ENCODE measurements around the gene GNE. TPM values are rescaled to one million over a fixed set of nuclear protein-coding genes. Genes with fewer than 3 reads are reported as not detected.

GNE gene
- total and polyA plus RNA-seq, 4 donors = 22.4 to 30.7 (median 25.6) TPM

GRCh38 chr9:36169166-36169565 is 89.1 kb downstream of the GNE start, which contains the start of gene CCIN:
CCIN (plus strand) TSS chr9:36169388; CDS start chr9:36169503, 115 bp downstream.
- Histone ChIP-seq H3K27ac (ENCODE audit: low read depth, low read length) (no peak within 1 kb of the TSS), H3K36me3 (ENCODE audit: control insufficient read depth, insufficient read depth, low read length) (no peaks in the 10 kb centered on the region), H3K9me3 (ENCODE audit: control insufficient read depth, insufficient read depth, low read length) (no peaks in the 10 kb centered on the region), H3K4me1 (ENCODE audit: control insufficient read depth, insufficient read depth, low read length) (peaks cover 27% of the 10 kb centered on the region), H3K4me3 (ENCODE audit: low read depth, low read length) (no peak within 1 kb of the TSS), H3K27me3 (ENCODE audit: control insufficient read depth, insufficient read depth, low read length) (no peaks in the 10 kb centered on the region)
- WGBS (ENCODE audit: insufficient coverage) = 85% methylated on average over 6 of the region's 6 CpGs
- DNase-seq (ENCODE audit: low read depth in 4 of 6, low spot score in 6 of 6) = no peak

GRCh38 chr9:36166168-36166927 is 91.9 kb downstream of the GNE start:
- Histone ChIP-seq H3K27me3 (ENCODE audit: control insufficient read depth, insufficient read depth, low read length) (no peaks in the 10 kb centered on the region), H3K27ac (ENCODE audit: low read depth, low read length) (peak overlapping the region; percentile 71), H3K9me3 (ENCODE audit: control insufficient read depth, insufficient read depth, low read length) (no peaks in the 10 kb centered on the region), H3K4me3 (ENCODE audit: low read depth, low read length) (peak overlapping the region; percentile 68), H3K4me1 (ENCODE audit: control insufficient read depth, insufficient read depth, low read length) (peaks cover 45% of the 10 kb centered on the region), H3K36me3 (ENCODE audit: control insufficient read depth, insufficient read depth, low read length) (no peaks in the 10 kb centered on the region)
- peak in 3 of 6 donors; percentile 63 to 90 (median 85) for DNase-seq (ENCODE audit: low read depth in 4 of 6, low spot score in 6 of 6)
- 3% methylated on average over 40 of the region's 58 CpGs for WGBS (ENCODE audit: insufficient coverage)

- no peak overlapping the region for H3K4me3 ChIP-seq (ENCODE audit: low read depth, low read length)
- no peaks in the 10 kb centered on the region for H3K9me3 ChIP-seq (ENCODE audit: control insufficient read depth, insufficient read depth, low read length)
- no peak overlapping the region for H3K27ac ChIP-seq (ENCODE audit: low read depth, low read length)
- no peaks in the 10 kb centered on the region for H3K36me3 ChIP-seq (ENCODE audit: control insufficient read depth, insufficient read depth, low read length)
- DNase-seq (ENCODE audit: low read depth in 4 of 6, low spot score in 6 of 6) = peak in 1 of 6 donors; percentile 22
- H3K27me3 ChIP-seq (ENCODE audit: control insufficient read depth, insufficient read depth, low read length) = no peaks in the 10 kb centered on the region
- 47% methylated on average over 8 of the region's 12 CpGs for WGBS (ENCODE audit: insufficient coverage)
- peaks cover 45% of the 10 kb centered on the region for H3K4me1 ChIP-seq (ENCODE audit: control insufficient read depth, insufficient read depth, low read length)
These were observed 92.5 kb downstream of the GNE start for GRCh38 chr9:36165826-36166167.

- no peaks in the 10 kb centered on the region for H3K36me3 ChIP-seq (ENCODE audit: control insufficient read depth, insufficient read depth, low read length)
- no peak for DNase-seq (ENCODE audit: low read depth in 4 of 6, low spot score in 6 of 6)
- H3K4me1 ChIP-seq (ENCODE audit: control insufficient read depth, insufficient read depth, low read length) = peaks cover 45% of the 10 kb centered on the region
- no peak overlapping the region for H3K4me3 ChIP-seq (ENCODE audit: low read depth, low read length)
- no peaks in the 10 kb centered on the region for H3K9me3 ChIP-seq (ENCODE audit: control insufficient read depth, insufficient read depth, low read length)
- H3K27me3 ChIP-seq (ENCODE audit: control insufficient read depth, insufficient read depth, low read length) = no peaks in the 10 kb centered on the region
- H3K27ac ChIP-seq (ENCODE audit: low read depth, low read length) = peak overlapping the region; percentile 90
- WGBS (ENCODE audit: insufficient coverage) = 43% methylated on average over 2 of the region's 3 CpGs
These were observed 93.3 kb downstream of the GNE start for GRCh38 chr9:36164989-36165388.

Small RNAs within 50 kb of the gene (small RNA-seq; reads per million reads assigned to genes)
- gene RNU4-53P (ENCODE audit: low replicate concordance) = not detected

Other genes with a start within 250 kb of the GNE start
- gene RECK, start 221.5 kb downstream of the GNE start, total RNA-seq = 10 to 100 TPM; 19.2 to 19.4 TPM
- 10 to 100 TPM; 10.9 to 15.4 TPM for gene RECK, start 221.5 kb downstream of the GNE start, polyA plus RNA-seq (ENCODE audit: insufficient read length in 2 of 2)
- 10 to 100 TPM; 30.6 to 31.8 TPM for gene GLIPR2, start 121.7 kb downstream of the GNE start, total RNA-seq
- gene GLIPR2, start 121.7 kb downstream of the GNE start, polyA plus RNA-seq (ENCODE audit: insufficient read length in 2 of 2) = 10 to 100 TPM; 51.3 to 56.1 TPM
- gene CCIN, start 89.1 kb downstream of the GNE start, total RNA-seq = under 1 TPM; 0.40 to 0.50 TPM
- gene CCIN, start 89.1 kb downstream of the GNE start, polyA plus RNA-seq (ENCODE audit: insufficient read length in 2 of 2) = under 1 TPM; 0.35 to 0.41 TPM
- gene CLTA, start 67.5 kb downstream of the GNE start, total RNA-seq = 100 to 1,000 TPM; 136 to 231 TPM
- gene CLTA, start 67.5 kb downstream of the GNE start, polyA plus RNA-seq (ENCODE audit: insufficient read length in 2 of 2) = 100 to 1,000 TPM; 242 to 251 TPM
- gene RNF38, start 141.8 kb upstream of the GNE start, total RNA-seq = 10 to 100 TPM; 23.0 to 37.3 TPM
- 10 to 100 TPM; 36.5 to 46.9 TPM for gene RNF38, start 141.8 kb upstream of the GNE start, polyA plus RNA-seq (ENCODE audit: insufficient read length in 2 of 2)

Data from spinal cord (tissue), 10 donors.